ENCODE measurements around the gene TBCK. TPM values are rescaled to one million over a fixed set of nuclear protein-coding genes. Genes with fewer than 3 reads are reported as not detected.

The TBCK gene
- polyA plus RNA-seq, 1 of the 3 experiments (the other 2 are of a cell fraction): 14.6 TPM

DNA sequence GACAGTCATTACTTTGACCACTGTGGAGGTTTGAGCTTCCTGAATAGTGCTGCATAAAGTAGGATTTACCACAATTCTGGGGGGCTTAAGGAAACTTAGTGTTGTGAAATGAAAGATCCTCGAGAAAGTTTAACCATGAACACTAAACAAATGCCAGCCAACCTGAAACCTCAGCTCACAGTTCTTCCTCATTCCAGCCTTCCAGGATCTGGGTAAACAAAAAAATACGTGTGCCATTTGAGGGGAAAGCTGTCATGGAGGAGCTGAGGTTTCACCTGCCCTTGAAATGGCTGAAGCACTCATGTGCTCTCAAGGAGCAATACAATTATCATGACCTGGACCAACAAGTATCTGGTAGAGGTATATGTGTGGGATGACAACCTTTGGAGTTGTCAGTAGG, 278.0 kb downstream of the TBCK start:
- POLR2A ChIA-PET: no interaction called here
- WGBS (ENCODE audit: low lambda C conversion rate): 52% methylated on average over 2 of the region's 2 CpGs

GRCh38 chr4:106036848-106037247, 279.2 kb downstream of the TBCK start:
- 58% methylated on average over 2 of the region's 2 CpGs for WGBS (ENCODE audit: low lambda C conversion rate)

More for the DNA sequence above, 278.0 kb downstream of the TBCK start:
- Histone ChIP-seq H2AFZ (ENCODE audit: low read depth) (no peak overlapping the region), H3K9me3 (no peaks in the 10 kb centered on the region), H3K4me2 (no peak overlapping the region), H4K20me1 (ENCODE audit: insufficient read depth) (no peaks in the 10 kb centered on the region), H3K36me3 (replicated peaks in 1 of 2; ENCODE audit: control insufficient read depth in 1 of 2, insufficient read depth in 2 of 2, low read length in 1 of 2) (no peaks in the 10 kb centered on the region), H3K27ac (ENCODE audit: low read depth in 2 of 2, low read length in 1 of 2) (no peak overlapping the region), H3K79me2 (ENCODE audit: insufficient read depth) (no peaks in the 10 kb centered on the region), H3F3A (replicated peaks; ENCODE audit: insufficient read depth) (no peaks in the 10 kb centered on the region), H3K4me3 (ENCODE audit: low read depth in 2 of 2, low read length in 1 of 2) (no peak overlapping the region), H3K27me3 (ENCODE audit: insufficient read depth) (no peaks in the 10 kb centered on the region), H3K9me2 (no peaks in the 10 kb centered on the region), H3K9ac (no peak overlapping the region), H3K4me1 (ENCODE audit: control insufficient read depth in 1 of 2, insufficient read depth in 2 of 2, low read depth in 1 of 2, low read length in 1 of 2) (peaks cover 0 to 7% of the 10 kb centered on the region in 2 experiments; a peak in 2 of 4 replicates)
- DNase-seq: no peak
- TF ChIP-seq GABPA (IDR thresholded peaks at IDR 0.05; ENCODE audit: low read depth): no peak
- no peak for TF ChIP-seq REST (IDR thresholded peaks at IDR 0.05; ENCODE audit: low read depth, low read length)
- TF ChIP-seq, protein P1, sequence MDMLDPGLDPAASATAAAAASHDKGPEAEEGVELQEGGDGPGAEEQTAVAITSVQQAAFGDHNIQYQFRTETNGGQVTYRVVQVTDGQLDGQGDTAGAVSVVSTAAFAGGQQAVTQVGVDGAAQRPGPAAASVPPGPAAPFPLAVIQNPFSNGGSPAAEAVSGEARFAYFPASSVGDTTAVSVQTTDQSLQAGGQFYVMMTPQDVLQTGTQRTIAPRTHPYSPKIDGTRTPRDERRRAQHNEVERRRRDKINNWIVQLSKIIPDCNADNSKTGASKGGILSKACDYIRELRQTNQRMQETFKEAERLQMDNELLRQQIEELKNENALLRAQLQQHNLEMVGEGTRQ (IDR thresholded peaks at IDR 0.05; ENCODE audit: borderline replicate concordance, low read depth, low read length): no peak
- no peak for TF ChIP-seq RFX5 (IDR thresholded peaks at IDR 0.05; ENCODE audit: low read length)
- no peak for TF ChIP-seq GATA2 (CRISPR knock-in tag; IDR thresholded peaks at IDR 0.05)
- TF ChIP-seq ELF1 (IDR thresholded peaks at IDR 0.05): no peak
- no peak for TF ChIP-seq SIN3A (IDR thresholded peaks at IDR 0.05; ENCODE audit: borderline replicate concordance, low read depth, low read length)
- TF ChIP-seq EP300 (IDR thresholded peaks at IDR 0.05; ENCODE audit: borderline replicate concordance in 1 of 2, low read depth in 1 of 2, low read length in 1 of 2): no peak
- TF ChIP-seq NFIC (IDR thresholded peaks at IDR 0.05; ENCODE audit: borderline replicate concordance): no peak
- CTCF ChIA-PET: interaction anchor here (0.7 to 1.1 kb wide), 3 partner anchors 16 to 19 kb away, joined by 3 to 4 read pairs (median 3); no protein-coding TSS in a partner anchor

More at GRCh38 chr4:106036848-106037247, 279.2 kb downstream of the TBCK start:
- no peaks in the 10 kb centered on the region for H3K36me3 ChIP-seq (replicated peaks in 1 of 2; ENCODE audit: control insufficient read depth in 1 of 2, insufficient read depth in 2 of 2, low read length in 1 of 2)
- H4K20me1 ChIP-seq (ENCODE audit: insufficient read depth): no peaks in the 10 kb centered on the region
- no peaks in the 10 kb centered on the region for H3F3A ChIP-seq (replicated peaks; ENCODE audit: insufficient read depth)
- H2AFZ ChIP-seq (ENCODE audit: low read depth): no peak overlapping the region
- no peak for TF ChIP-seq EZH2phosphoT487 (IDR thresholded peaks at IDR 0.05; ENCODE audit: borderline replicate concordance, low read depth)
- no peak for TF ChIP-seq RXRA (IDR thresholded peaks at IDR 0.05; ENCODE audit: borderline replicate concordance, low read depth)
- no peak for TF ChIP-seq YY1 (IDR thresholded peaks at IDR 0.05; ENCODE audit: low read depth)
- H3K9me3 ChIP-seq: no peaks in the 10 kb centered on the region
- no peak overlapping the region for H3K27ac ChIP-seq (ENCODE audit: low read depth in 2 of 2, low read length in 1 of 2)
- H3K4me1 ChIP-seq (ENCODE audit: control insufficient read depth in 1 of 2, insufficient read depth in 2 of 2, low read depth in 1 of 2, low read length in 1 of 2): peaks cover 0 to 7% of the 10 kb centered on the region in 2 experiments; a peak in 2 of 4 replicates
- ChIA-PET CTCF (interaction anchor here (1.1 kb wide), 1 partner anchor 22 kb away, joined by 3 read pairs; no protein-coding TSS in a partner anchor), POLR2A (no interaction called here)
- no peaks in the 10 kb centered on the region for H3K9me2 ChIP-seq
- H3K79me2 ChIP-seq (ENCODE audit: insufficient read depth): no peaks in the 10 kb centered on the region
- H3K4me3 ChIP-seq (ENCODE audit: low read depth in 2 of 2, low read length in 1 of 2): no peak overlapping the region
- no peak for DNase-seq
- H3K27me3 ChIP-seq (ENCODE audit: insufficient read depth): no peaks in the 10 kb centered on the region
- H3K9ac ChIP-seq: no peak overlapping the region
- no peak overlapping the region for H3K4me2 ChIP-seq

Data from SK-N-SH (cell line).